Liver (tissue), 9 donors: ENCODE measurements around the gene CD248. TPM values are rescaled to one million over a fixed set of nuclear protein-coding genes. Genes with fewer than 3 reads are reported as not detected.

Source experiments
- DNase-seq: peaks from one replicate; pipeline ENCODE4 v3.0.0-alpha.2; 2017; ENCODE audit warnings: low spot score
- H3K27ac ChIP-seq, 2 donors: one replicate each; pipeline ENCODE4 v1.7.0; 2013; ENCODE audit warnings: inconsistent platforms in 2 of 2, low read length in 2 of 2, control low read depth in 1 of 2, low read depth in 1 of 2, mild to moderate bottlenecking in 1 of 2
- H3K27me3 ChIP-seq, 4 donors: one replicate each; pipeline versions ENCODE4 v1.6.1 to v1.7.0; 2013; ENCODE audit warnings: low read length in 3 of 4, inconsistent platforms in 1 of 4, mild to moderate bottlenecking in 1 of 4, moderate library complexity in 1 of 4; ENCODE audit not compliant: control insufficient read depth in 4 of 4, insufficient read depth in 4 of 4
- H3K36me3 ChIP-seq, 4 donors: one replicate each; pipeline versions ENCODE4 v1.6.1 to v1.7.0; 2013; ENCODE audit warnings: low read length in 3 of 4, mild to moderate bottlenecking in 3 of 4, low read depth in 1 of 4, moderate library complexity in 1 of 4; ENCODE audit not compliant: control insufficient read depth in 4 of 4, insufficient read depth in 3 of 4
- H3K4me1 ChIP-seq, 4 donors: one replicate each; pipeline versions ENCODE4 v1.6.1 to v1.7.0; 2013; ENCODE audit warnings: low read length in 3 of 4, mild to moderate bottlenecking in 3 of 4, moderate library complexity in 1 of 4; ENCODE audit not compliant: control insufficient read depth in 4 of 4, insufficient read depth in 4 of 4
- H3K4me3 ChIP-seq, 3 donors: one replicate each; pipeline versions ENCODE4 v1.6.1 to v1.7.0; 2013; ENCODE audit warnings: low read length in 3 of 3, control low read depth in 1 of 3, low read depth in 1 of 3, mild to moderate bottlenecking in 1 of 3
- H3K9ac ChIP-seq, 2 donors: one replicate each; pipeline ENCODE4 v1.7.0; 2013; ENCODE audit warnings: low read length in 2 of 2, mild to moderate bottlenecking in 2 of 2, moderate library complexity in 2 of 2, control low read depth in 1 of 2, low read depth in 1 of 2
- H3K9me3 ChIP-seq, 4 donors: one replicate each; pipeline versions ENCODE4 v1.6.1 to v1.7.0; 2013; ENCODE audit warnings: low read length in 3 of 4; ENCODE audit not compliant: control insufficient read depth in 4 of 4
- EGR1 ChIP-seq, 2 donors: IDR thresholded peaks; 2 replicates each; pipeline ENCODE4 v1.6.1; 2016 to 2018; ENCODE audit warnings: antibody characterized with exemption in 2 of 2, low read depth in 2 of 2
- FOXA1 ChIP-seq: IDR thresholded peaks from 2 replicates; pipeline ENCODE4 v1.6.1; 2016; ENCODE audit warnings: antibody characterized with exemption
- GABPA ChIP-seq, 2 donors: IDR thresholded peaks in 1 of 2; conservative IDR thresholded peaks in 1 of 2; 2 replicates each; pipeline ENCODE4 v1.6.1; 2016; ENCODE audit warnings: antibody characterized with exemption in 2 of 2, mild to moderate bottlenecking in 1 of 2, moderate library complexity in 1 of 2
- HNF4A ChIP-seq, 2 donors: conservative IDR thresholded peaks; 2 replicates each; pipeline ENCODE4 v1.6.1; 2016; ENCODE audit warnings: antibody characterized with exemption in 2 of 2, mild to moderate bottlenecking in 2 of 2
- HNF4G ChIP-seq: IDR thresholded peaks from 2 replicates; pipeline ENCODE4 v1.6.1; 2016; ENCODE audit warnings: antibody characterized with exemption
- NR2F2 ChIP-seq: IDR thresholded peaks from 2 replicates; pipeline ENCODE4 v1.6.1; 2016; ENCODE audit warnings: antibody characterized with exemption
- RAD21 ChIP-seq, 2 donors: IDR thresholded peaks; 2 replicates each; pipeline ENCODE4 v1.6.1; 2016; ENCODE audit warnings: antibody characterized with exemption in 2 of 2, mild to moderate bottlenecking in 2 of 2
- RXRA ChIP-seq, 2 donors: IDR thresholded peaks; 2 replicates each; pipeline ENCODE4 v1.6.1; 2017 to 2018; ENCODE audit warnings: antibody characterized with exemption in 2 of 2, mild to moderate bottlenecking in 1 of 2
- SP1 ChIP-seq: IDR thresholded peaks from 2 replicates; pipeline ENCODE4 v1.6.1; 2018; ENCODE audit warnings: antibody characterized with exemption, mild to moderate bottlenecking
- YY1 ChIP-seq: IDR thresholded peaks from 2 replicates; pipeline ENCODE4 v1.6.1; 2016; ENCODE audit warnings: antibody characterized with exemption, mild to moderate bottlenecking
- WGBS: extraction: QIAGEN DNeasy Blood & Tissue Kit; methylation state at CpG from one replicate; pipeline ENCODE4 v1.1.7; 2013; 5-methylcytosine and 5-hydroxymethylcytosine counted together
- polyA plus RNA-seq, 2 donors: library from polyadenylated mRNA; stranded (reverse) in 1 of 2; unstranded in 1 of 2; fragments of 200-250 nt in 1 of 2; fragments of >200 nt in 1 of 2; fragmentation: Nextera tagmentation in 1 of 2; extraction: Ambion mirVana in 1 of 2; gene quantifications; one replicate each; pipeline versions ENCODE4 v1.2.1 to v1.2.3, GENCODE V29; 2013 to 2015
- total RNA-seq, 2 donors: library from RNA; depleted of rRNA; stranded (reverse); fragments of >200 nt; gene quantifications; one replicate each; pipeline ENCODE4 v1.2.3, GENCODE V29; 2014
- TF ChIP-seq, protein P1 (sequence below): IDR thresholded peaks from 2 replicates; pipeline ENCODE4 v1.6.1; 2016; ENCODE audit warnings: antibody characterized with exemption
- TF ChIP-seq, protein P2 (sequence below): fragments of 150-350 bp; IDR thresholded peaks from 2 replicates; pipeline ENCODE4 v1.5.1; 2017; ENCODE audit warnings: improper control_type of control experiment, low read depth, low read length; ENCODE audit not compliant: missing input control
- TF ChIP-seq, protein P3 (sequence below): IDR thresholded peaks from 2 replicates; pipeline ENCODE4 v1.6.1; 2016; ENCODE audit warnings: antibody characterized with exemption
- donor health status: healthy.
- donor health status: healthy.
- donor health status: healthy.
- donor health status: healthy.
- donor health status: healthy.

CD248 gene
- total and polyA plus RNA-seq, 4 donors = 0.64 to 3.0 (median 1.2) TPM

DNA sequence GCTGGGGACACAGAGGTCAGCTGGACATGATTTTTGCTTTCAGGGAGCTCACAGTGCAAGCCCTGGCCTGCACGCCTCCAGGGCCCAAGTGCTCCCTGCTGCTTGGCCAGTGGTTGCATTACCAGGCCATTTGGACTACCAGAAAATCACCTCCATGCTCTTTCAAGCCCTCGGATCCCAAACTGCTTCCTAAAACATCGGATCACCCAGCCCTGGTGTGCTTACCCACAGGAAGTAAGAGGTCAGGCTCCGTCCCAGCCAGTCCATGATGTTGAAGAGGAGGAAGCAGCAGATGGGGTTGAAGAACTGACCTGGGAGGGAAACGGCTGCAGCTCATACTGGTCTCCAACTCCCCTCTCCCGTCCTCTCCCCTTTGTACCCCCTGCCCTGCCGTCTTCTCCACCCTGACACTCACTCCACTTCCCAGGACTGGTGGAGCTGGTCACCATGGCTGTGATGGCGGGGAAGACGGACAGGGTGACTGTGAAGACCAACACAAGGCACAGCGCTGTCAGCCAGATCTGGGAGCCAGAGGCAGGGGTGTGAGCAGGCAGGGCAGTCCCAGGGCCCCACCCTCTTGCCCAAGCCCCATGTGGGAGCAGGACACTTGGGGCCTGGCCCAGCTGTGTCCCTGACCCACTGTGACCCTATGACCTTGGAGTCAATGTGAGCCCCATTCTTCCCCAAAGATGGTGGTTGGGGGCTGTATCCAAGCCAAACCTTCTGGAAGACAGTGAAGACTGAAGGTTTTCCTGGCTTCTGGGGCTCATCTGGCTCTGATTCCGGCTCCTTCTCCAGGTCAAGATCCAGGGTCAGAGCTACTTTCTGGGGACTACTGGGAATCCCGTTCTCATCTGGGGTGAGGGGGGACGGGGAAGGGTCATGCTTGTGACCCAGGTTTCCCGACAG, 49.1 kb upstream of the CD248 start (continued):
- TF ChIP-seq FOXA1 = no peak
- TF ChIP-seq, protein P1, sequence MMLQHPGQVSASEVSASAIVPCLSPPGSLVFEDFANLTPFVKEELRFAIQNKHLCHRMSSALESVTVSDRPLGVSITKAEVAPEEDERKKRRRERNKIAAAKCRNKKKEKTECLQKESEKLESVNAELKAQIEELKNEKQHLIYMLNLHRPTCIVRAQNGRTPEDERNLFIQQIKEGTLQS = no peak

DNA sequence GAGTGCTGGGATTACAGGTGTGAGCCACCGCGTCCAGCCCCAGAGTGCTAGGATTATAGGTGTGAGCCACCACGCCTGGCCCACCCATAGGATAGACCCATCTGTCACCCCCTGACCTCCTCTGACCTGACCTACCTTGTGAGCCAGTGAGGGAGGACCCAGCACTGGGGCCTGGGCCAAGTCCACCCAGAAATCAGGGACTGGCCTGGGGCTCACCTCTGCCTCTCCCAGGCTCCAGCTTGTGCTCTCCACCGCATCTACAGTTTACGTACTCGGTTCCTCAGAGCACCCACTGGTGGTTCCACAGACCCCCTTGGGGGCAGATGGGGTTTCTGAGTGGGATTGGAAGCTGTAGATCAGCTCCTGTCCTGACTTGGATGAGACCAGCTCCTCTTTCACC, 48.3 kb upstream of the CD248 start:
- H3K36me3 ChIP-seq = peaks cover 0 to 5% (median 4%) of the 10 kb centered on the region in 4 donors
- no peaks in the 10 kb centered on the region for H3K4me1 ChIP-seq
- TF ChIP-seq HNF4A (conservative IDR thresholded peaks at IDR 0.05) (no peak), GABPA (IDR thresholded peaks at IDR 0.05 in 1 of 2, conservative IDR thresholded peaks at IDR 0.05 in 1 of 2) (no peak), RXRA (IDR thresholded peaks at IDR 0.05) (no peak), HNF4G (no peak), EGR1 (IDR thresholded peaks at IDR 0.05; ENCODE audit: low read depth in 2 of 2) (no peak), FOXA1 (no peak), RAD21 (IDR thresholded peaks at IDR 0.05) (no peak), YY1 (no peak), SP1 (no peak)
- TF ChIP-seq, protein P2, sequence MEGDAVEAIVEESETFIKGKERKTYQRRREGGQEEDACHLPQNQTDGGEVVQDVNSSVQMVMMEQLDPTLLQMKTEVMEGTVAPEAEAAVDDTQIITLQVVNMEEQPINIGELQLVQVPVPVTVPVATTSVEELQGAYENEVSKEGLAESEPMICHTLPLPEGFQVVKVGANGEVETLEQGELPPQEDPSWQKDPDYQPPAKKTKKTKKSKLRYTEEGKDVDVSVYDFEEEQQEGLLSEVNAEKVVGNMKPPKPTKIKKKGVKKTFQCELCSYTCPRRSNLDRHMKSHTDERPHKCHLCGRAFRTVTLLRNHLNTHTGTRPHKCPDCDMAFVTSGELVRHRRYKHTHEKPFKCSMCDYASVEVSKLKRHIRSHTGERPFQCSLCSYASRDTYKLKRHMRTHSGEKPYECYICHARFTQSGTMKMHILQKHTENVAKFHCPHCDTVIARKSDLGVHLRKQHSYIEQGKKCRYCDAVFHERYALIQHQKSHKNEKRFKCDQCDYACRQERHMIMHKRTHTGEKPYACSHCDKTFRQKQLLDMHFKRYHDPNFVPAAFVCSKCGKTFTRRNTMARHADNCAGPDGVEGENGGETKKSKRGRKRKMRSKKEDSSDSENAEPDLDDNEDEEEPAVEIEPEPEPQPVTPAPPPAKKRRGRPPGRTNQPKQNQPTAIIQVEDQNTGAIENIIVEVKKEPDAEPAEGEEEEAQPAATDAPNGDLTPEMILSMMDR = no peak
- TF ChIP-seq, protein P3, sequence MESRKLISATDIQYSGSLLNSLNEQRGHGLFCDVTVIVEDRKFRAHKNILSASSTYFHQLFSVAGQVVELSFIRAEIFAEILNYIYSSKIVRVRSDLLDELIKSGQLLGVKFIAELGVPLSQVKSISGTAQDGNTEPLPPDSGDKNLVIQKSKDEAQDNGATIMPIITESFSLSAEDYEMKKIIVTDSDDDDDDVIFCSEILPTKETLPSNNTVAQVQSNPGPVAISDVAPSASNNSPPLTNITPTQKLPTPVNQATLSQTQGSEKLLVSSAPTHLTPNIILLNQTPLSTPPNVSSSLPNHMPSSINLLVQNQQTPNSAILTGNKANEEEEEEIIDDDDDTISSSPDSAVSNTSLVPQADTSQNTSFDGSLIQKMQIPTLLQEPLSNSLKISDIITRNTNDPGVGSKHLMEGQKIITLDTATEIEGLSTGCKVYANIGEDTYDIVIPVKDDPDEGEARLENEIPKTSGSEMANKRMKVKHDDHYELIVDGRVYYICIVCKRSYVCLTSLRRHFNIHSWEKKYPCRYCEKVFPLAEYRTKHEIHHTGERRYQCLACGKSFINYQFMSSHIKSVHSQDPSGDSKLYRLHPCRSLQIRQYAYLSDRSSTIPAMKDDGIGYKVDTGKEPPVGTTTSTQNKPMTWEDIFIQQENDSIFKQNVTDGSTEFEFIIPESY = no peak
- TF ChIP-seq, protein P1 = no peak
- H3K9ac ChIP-seq = no peak overlapping the region
- H3K9me3 ChIP-seq = no peaks in the 10 kb centered on the region
- no peak for DNase-seq
- H3K4me3 ChIP-seq = no peak overlapping the region
- 93% methylated on average over 6 of the region's 6 CpGs for WGBS
- no peak overlapping the region for H3K27ac ChIP-seq
- no peaks in the 10 kb centered on the region for H3K27me3 ChIP-seq

DNA sequence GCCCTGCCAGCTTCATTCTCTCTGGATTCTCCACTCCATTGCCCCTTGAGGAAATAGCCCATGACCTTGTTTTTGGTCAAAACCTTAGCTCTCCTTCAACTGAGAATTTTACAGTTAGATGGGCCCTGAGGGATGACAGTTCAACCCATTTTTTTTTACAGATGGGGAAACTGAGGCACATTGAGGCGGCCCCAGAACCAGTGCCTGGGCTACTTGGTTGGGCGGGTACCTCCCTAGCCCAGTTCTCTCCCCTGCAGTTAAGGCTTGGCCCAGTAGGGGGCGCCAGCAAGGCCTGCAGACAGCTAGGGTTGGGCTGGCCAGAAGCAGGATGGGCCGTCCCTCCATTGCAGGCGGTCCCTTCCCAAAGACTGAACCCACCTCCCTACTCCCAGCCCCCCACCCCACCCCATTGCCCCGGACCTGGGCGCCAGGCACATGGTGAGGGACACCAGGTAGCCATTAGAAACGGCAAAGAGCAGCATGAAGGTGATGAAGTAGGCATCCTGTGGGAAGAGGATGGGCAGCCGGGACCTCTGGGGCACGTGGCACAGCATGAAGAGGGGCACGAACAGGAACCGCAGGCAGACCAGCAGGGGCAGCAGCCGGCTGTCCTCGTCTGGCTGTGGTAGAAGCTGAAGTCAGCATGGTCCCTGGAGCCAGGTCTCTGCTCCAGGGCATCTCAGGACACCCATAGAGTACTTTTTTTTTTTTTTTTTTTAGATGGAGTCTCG, 47.1 kb upstream of the CD248 start:
- peak; percentile 71 for DNase-seq
- Histone ChIP-seq H3K27me3 (no peaks in the 10 kb centered on the region), H3K9ac (no peak overlapping the region), H3K9me3 (no peaks in the 10 kb centered on the region), H3K36me3 (peaks cover 0 to 5% (median 4%) of the 10 kb centered on the region in 4 donors), H3K4me3 (no peak overlapping the region), H3K27ac (no peak overlapping the region), H3K4me1 (no peaks in the 10 kb centered on the region)
- 87% methylated on average over 15 of the region's 15 CpGs for WGBS
- TF ChIP-seq SP1 (no peak), NR2F2 (no peak), GABPA (IDR thresholded peaks at IDR 0.05 in 1 of 2, conservative IDR thresholded peaks at IDR 0.05 in 1 of 2) (no peak), RAD21 (IDR thresholded peaks at IDR 0.05) (peak in 1 of 2 donors; percentile 41), HNF4A (conservative IDR thresholded peaks at IDR 0.05) (no peak)
- TF ChIP-seq, protein P2 = peak; percentile 42
